ENCODE measurements around the gene DPF3. TPM values are rescaled to one million over a fixed set of nuclear protein-coding genes. Genes with fewer than 3 reads are reported as not detected.

Gene DPF3
- total RNA-seq, 3 donors from 2014 or later (not counting 1 experiment from before 2014, with no cell fraction given): 1.4 to 1.8 (median 1.4) TPM

- Mint-ChIP-seq H3K36me3 (no peaks in the 10 kb centered on the region), H3K4me1 (peaks cover 0 to 22% of the 10 kb centered on the region in 2 donors), H3K9me3 (no peaks in the 10 kb centered on the region), H3K27ac (no peak overlapping the region), H3K4me3 (no peak overlapping the region), H3K27me3 (ENCODE audit: low read depth in 2 of 2) (peaks cover 0 to 4% of the 10 kb centered on the region in 2 donors)
- no peaks in the 10 kb centered on the region for H3K9me3 ChIP-seq (ENCODE audit: control insufficient read depth, insufficient read depth, low read length)
- no peak overlapping the region for H3K4me3 ChIP-seq (ENCODE audit: low read length)
- intact Hi-C loops (cut with micrococcal nuclease): no loop called here
- no peak overlapping the region for H3K27ac ChIP-seq (ENCODE audit: low read length)
- H3K27me3 ChIP-seq (ENCODE audit: control insufficient read depth, insufficient read depth, low read length): no peaks in the 10 kb centered on the region
- DNase-seq: no peak
- 87% methylated on average over 13 of the region's 13 CpGs for WGBS (ENCODE audit: insufficient coverage)
- H3K4me1 ChIP-seq (ENCODE audit: control insufficient read depth, insufficient read depth, low read length): peaks cover 17% of the 10 kb centered on the region
- TF ChIP-seq CTCF (IDR thresholded peaks at IDR 0.05): no peak
- no peak for ATAC-seq
- H3K36me3 ChIP-seq (ENCODE audit: control insufficient read depth, insufficient read depth, low read length): no peaks in the 10 kb centered on the region
These were observed 104.8 kb downstream of the DPF3 start for GRCh38 chr14:72788972-72789728.

- Mint-ChIP-seq H3K4me3 (no peak overlapping the region), H3K4me1 (peaks cover 0 to 22% of the 10 kb centered on the region in 2 donors), H3K27me3 (ENCODE audit: low read depth in 2 of 2) (peaks cover 0 to 4% of the 10 kb centered on the region in 2 donors), H3K9me3 (no peaks in the 10 kb centered on the region), H3K27ac (no peak overlapping the region), H3K36me3 (no peaks in the 10 kb centered on the region)
- no peak overlapping the region for H3K4me3 ChIP-seq (ENCODE audit: low read length)
- no peak for TF ChIP-seq CTCF (IDR thresholded peaks at IDR 0.05)
- H3K36me3 ChIP-seq (ENCODE audit: control insufficient read depth, insufficient read depth, low read length): no peaks in the 10 kb centered on the region
- WGBS (ENCODE audit: insufficient coverage): 41% methylated on average over 5 of the region's 6 CpGs
- intact Hi-C loops (cut with micrococcal nuclease): no loop called here
- H3K27ac ChIP-seq (ENCODE audit: low read length): no peak overlapping the region
- no peaks in the 10 kb centered on the region for H3K27me3 ChIP-seq (ENCODE audit: control insufficient read depth, insufficient read depth, low read length)
- no peak for ATAC-seq
- no peaks in the 10 kb centered on the region for H3K9me3 ChIP-seq (ENCODE audit: control insufficient read depth, insufficient read depth, low read length)
- peaks cover 17% of the 10 kb centered on the region for H3K4me1 ChIP-seq (ENCODE audit: control insufficient read depth, insufficient read depth, low read length)
- no peak for DNase-seq
These were observed 105.6 kb downstream of the DPF3 start for GRCh38 chr14:72788255-72788654.

GRCh38 chr14:72787841-72788240, 106.1 kb downstream of the DPF3 start:
- Mint-ChIP-seq H3K36me3 (no peaks in the 10 kb centered on the region), H3K4me1 (peaks cover 0 to 22% of the 10 kb centered on the region in 2 donors), H3K9me3 (no peaks in the 10 kb centered on the region), H3K27me3 (ENCODE audit: low read depth in 2 of 2) (peaks cover 0 to 4% of the 10 kb centered on the region in 2 donors), H3K4me3 (no peak overlapping the region), H3K27ac (no peak overlapping the region)
- Histone ChIP-seq H3K27ac (ENCODE audit: low read length) (no peak overlapping the region), H3K27me3 (ENCODE audit: control insufficient read depth, insufficient read depth, low read length) (no peaks in the 10 kb centered on the region), H3K9me3 (ENCODE audit: control insufficient read depth, insufficient read depth, low read length) (no peaks in the 10 kb centered on the region), H3K36me3 (ENCODE audit: control insufficient read depth, insufficient read depth, low read length) (no peaks in the 10 kb centered on the region), H3K4me1 (ENCODE audit: control insufficient read depth, insufficient read depth, low read length) (peaks cover 17% of the 10 kb centered on the region), H3K4me3 (ENCODE audit: low read length) (no peak overlapping the region)
- DNase-seq (no peak), ATAC-seq (no peak)
- TF ChIP-seq CTCF (IDR thresholded peaks at IDR 0.05): no peak
- intact Hi-C loops (cut with micrococcal nuclease): no loop called here
- 81% methylated on average over 6 of the region's 6 CpGs for WGBS (ENCODE audit: insufficient coverage)
